Pulmonary artery endothelial cell (primary cell): Measurements from ENCODE around the gene PDXK. TPM values are rescaled to one million over a fixed set of nuclear protein-coding genes. Genes with fewer than 3 reads are reported as not detected.

ENCODE experiments used
- DNase-seq: peaks from one replicate; pipeline ENCODE4 v3.0.0-alpha.2; 2011; ENCODE audit warnings: low read depth, low spot score
- total RNA-seq: library from RNA; depleted of rRNA; stranded (reverse); fragments of >200 nt; gene quantifications from 2 replicates; pipeline ENCODE4 v1.2.3, GENCODE V29; 2014

PDXK gene
- total RNA-seq, 1 donor from 2014 or later = 121 TPM

- no peak for DNase-seq
These were observed 43.6 kb downstream of the PDXK start for GRCh38 chr21:43762303-43763128.

- DNase-seq = no peak
These were observed 45.1 kb downstream of the PDXK start for GRCh38 chr21:43763901-43764523.

DNA sequence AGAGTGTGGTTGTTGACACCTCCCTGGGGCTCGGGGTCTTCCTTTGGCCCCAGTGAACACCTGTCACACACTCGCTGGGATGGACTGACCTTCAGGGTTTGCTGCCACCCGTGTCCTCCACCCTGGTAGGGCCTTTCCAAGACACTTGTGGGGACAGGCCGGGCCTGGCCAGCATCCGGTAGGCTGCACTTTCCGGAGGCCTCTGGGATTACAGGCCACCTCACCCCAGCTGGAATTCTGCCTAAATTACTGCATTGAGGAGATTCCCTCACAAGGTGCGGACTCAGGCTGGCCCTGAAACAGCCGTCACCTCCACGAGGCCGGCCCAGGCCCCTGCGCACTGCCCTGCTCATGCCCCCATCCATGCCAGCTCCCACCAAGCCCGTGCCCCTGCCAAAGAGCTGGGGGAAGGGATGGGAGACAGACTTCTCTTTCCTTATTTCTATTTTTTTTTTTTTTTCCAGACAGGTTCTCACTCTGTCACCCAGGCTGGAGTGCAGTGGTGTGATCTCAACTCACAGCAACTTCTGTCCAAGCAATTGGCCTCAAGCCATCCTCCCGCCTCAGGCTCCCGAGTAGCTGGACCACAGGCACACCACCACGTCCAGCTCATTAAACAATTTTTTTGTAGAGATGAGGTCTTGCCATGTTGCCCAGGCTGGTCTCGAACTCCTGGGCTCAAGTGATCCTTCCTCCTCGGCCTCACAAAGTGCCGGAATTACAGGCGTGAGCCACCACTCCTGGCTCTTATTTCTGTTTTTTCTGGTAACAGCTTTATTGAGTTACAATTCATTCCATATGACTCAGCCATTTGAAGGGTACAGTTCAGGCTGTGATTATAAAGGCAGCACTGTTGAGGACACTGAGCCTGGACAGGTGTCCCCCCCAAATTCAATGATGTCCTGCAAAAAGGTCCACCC lies 45.9 kb downstream of the PDXK start:
- DNase-seq = no peak

DNA sequence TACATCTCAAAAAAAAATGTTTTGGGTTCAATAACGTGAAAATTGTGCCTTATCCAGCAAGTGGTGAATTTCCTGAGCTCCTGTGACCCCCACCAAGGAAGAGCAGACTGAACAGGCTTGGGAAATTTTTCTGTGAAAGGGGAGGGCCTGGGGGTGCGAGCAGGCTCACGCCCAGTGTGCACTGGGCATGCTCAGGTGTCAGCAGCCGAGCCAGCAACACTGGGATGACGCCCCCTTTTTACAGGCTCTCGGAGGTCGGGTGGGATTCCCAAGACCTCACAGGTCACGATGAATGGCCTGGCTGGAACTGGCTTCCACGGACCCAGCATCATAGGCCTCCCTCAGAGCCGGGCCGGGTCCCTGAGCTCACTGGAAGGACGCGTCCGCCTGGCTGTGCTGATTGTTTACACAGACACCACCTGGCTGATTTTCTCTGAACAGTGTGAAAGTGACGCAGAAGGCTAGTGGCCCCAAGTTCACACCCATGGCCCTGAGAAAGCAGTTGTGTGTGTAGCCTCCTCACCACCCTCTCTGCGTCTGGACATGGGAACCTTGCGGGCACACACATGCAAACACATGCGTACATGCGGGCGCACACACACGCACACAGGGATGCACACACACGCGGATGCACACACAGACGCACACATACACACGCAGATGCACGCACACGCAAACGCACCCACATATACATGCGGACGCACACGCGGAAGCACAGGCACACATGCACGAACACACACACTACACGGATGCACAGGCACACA lies 48.0 kb downstream of the PDXK start:
- DNase-seq = no peak

DNA sequence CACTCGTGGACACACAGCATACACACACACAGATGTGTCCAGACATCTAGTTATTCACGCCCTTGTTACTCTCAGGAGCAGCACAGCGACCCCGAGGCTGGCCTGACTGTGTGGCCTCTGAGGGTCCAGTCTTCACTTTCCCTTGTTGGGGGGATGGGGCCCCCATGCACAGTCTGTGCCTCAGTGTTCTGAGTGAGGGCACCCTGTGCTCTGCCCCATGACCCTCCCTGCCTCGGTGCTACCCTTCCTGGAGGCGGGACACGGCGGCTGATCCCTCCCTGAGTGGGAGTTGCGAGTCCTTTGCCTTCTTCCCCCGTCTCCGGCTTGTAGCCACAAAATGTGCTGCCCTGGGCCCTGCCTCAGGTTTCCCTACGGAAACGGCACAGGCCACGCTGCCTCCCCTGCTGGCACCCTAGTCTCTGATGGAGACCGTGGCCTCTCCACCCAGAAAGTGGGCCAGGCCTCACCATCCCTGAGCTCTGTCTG lies 48.6 kb downstream of the PDXK start:
- no peak for DNase-seq

GRCh38 chr21:43767984-43768867 lies 49.3 kb downstream of the PDXK start:
- no peak for DNase-seq

DNA sequence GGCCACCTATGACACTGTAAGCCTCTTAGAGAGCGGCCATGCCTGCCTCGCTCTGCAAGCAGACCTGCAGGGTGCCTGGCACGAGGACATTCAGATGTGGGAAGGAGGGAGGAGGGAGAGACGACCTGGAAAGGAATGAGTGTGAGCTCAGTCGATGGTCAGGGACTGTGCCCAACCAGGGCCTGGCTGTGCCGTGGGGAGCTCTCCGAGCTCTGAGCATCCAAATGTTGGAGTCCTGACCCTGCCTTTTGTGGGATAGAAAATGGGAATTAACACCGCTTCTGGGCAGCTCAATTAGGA lies 49.9 kb downstream of the PDXK start:
- no peak for DNase-seq

DNA sequence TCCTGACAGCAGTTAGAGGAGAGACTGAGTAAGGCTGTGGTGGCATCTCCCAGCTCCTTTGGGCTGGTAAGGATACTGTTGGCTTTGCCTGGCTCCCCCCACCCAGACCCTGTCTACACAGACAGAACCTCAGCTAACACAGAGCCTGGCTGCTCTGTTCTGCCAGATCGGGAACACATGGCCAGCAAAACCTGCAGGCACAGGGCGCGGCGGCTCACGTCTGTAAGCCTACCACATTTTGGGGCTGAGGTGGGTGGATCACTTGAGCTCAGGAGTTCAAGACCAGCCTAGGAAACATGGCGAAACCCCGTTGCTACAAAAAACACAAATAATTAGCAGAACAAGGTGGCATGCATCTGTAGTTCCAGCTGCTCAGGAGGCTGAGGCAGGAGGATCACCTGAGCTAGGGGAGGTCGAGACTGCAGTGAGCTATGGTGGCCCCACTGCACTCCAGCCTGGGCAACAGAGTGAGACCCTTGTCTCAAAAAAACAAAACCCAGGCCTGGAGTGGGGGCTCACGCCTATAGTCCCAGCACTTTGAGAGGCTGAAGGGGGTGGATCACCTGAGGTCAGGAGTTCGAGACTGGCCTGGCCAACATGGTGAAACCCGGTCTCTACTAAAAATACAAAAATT lies 50.5 kb downstream of the PDXK start:
- no peak for DNase-seq

- DNase-seq = no peak
These were observed 51.2 kb downstream of the PDXK start for GRCh38 chr21:43770066-43770655.

DNA sequence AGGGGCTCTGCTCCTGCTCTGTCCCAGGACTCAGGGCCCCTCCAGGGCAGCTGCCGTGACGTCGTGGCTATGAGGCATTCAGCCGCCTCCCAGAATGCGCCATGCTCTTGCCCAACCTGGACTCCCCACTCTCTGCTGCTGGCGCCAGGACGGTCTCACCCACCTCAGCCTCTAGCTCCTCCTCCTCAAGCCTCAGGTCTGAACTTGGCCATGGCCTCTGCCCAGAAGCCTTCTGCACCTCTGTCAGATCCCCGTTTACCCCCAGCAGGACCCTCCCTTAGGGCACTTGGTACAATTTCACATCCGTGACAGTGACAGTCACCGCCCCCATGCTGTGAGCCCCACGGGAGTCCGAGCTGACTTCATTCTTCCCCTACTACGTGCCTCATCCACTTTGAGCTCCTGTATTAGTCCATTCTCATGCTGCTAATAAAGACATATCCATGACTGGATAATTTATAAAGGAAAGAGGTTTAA lies 52.3 kb downstream of the PDXK start:
- DNase-seq = no peak

DNA sequence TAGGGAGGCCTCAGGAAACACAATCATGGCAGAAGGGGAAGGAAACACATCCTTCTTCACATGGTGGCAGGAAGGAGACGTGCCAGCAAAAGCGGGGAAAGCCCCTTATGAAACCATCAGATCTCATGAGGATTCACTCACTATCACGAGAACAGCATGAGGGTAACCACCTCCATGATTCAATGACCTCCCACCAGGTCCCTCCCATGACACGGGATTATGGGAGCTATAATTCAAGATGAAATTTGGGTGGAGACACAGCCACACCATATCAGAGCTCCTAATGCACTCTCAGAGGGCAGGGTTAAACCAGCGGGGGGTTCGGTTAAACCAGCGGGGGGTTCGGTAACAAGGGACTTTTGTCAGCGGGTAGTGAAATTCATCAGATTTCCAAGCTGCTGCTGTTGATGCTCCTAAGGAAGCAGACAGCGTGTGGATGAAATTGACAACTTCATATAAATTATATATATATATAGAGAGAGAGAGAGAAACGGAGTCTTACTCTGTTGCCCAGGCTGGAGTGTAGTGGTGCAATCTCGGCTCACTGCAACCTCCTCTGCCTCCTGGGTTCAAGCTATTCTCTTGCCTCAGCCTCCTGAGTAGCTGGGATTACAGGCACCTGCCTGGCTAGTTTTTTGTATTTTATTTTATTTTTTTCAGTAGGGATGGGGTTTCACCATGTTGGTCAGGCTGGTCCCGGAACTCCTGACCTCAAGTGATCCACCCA lies 52.9 kb downstream of the PDXK start:
- DNase-seq = no peak

DNA sequence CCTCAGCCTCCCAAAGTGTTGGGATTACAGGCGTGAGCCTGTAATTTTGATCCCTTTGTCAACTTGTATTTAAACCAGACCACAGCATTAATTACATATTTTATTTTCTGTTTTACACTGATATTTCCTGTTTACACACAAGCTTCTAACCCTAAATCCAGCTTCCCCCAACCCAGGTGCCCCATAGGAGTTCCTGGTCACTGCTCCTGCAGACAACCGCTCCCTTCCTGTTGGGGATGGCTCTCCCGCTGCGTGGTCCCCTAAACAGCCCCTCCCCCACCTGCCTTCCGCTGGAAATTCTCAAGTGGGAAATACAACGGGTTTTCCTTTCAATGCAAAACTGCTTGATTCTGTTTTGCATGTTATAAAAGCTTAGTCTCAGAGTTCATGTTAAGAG lies 53.5 kb downstream of the PDXK start:
- no peak for DNase-seq

DNA sequence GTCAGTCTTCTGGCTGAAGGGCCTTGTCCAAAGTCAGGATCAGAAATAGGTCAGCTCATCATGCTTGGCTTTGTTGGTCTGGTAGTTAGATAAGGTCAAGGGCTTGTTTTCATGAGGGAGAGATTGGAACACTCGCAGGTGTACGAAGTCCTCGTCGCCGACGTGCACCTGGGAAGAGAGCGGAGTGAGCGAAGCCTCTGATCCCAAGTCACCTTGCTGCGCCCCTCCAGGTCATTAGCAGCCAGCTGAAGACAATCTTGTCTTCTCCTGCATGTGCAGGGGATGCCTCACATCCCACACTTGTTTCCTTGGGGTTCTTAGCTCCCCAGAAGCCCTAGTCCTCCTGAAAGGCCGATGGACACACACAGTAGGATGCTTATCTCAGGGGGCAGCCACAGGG lies 55.2 kb downstream of the PDXK start:
- DNase-seq = no peak

GRCh38 chr21:43775190-43775589 lies 56.3 kb downstream of the PDXK start:
- no peak for DNase-seq

- DNase-seq = no peak
These were observed 57.0 kb downstream of the PDXK start, which contains the start of gene CSTB for GRCh38 chr21:43775795-43776430. Gene CSTB (minus strand): TSS chr21:43776308. CDS start chr21:43776269, 39 bp downstream.

- DNase-seq = no peak
These were observed 59.0 kb downstream of the PDXK start for GRCh38 chr21:43777953-43778352.

- DNase-seq = no peak
These were observed 59.8 kb downstream of the PDXK start for GRCh38 chr21:43778469-43779335.
